HepG2 (cell line): ENCODE results near the gene P3H2. TPM values are rescaled to one million over a fixed set of nuclear protein-coding genes. Genes with fewer than 3 reads are reported as not detected.

Source experiments
- ATAC-seq: fragments of 200-7000 bp; cut with Tn5 transposase; 3 replicates; pipeline ENCODE4 v1.9.1; 2020; ENCODE audit warnings: mild to moderate bottlenecking, moderate library complexity
- BruUV-seq: library from RNA; stranded (reverse); fragments of 400-500 nt; replicated peaks from 2 replicates; lab custom pipeline; 2021; lab: Mats Ljungman, UMichigan
- CTCF ChIA-PET: fragments of 300-600 bp; formaldehyde crosslinking; extraction: SDS; loops from one replicate; lab custom pipeline; 2021; ENCODE audit warnings: low total read pairs, inconsistent platforms, low intra/inter-chr PET ratio; lab: Yijun Ruan, JAX
- POLR2A ChIA-PET: fragments of 350-600 bp; sonication (Branson Sonifier 250); formaldehyde crosslinking; loops from one replicate; lab custom pipeline; 2020; ENCODE audit warnings: antibody characterized with exemption, inconsistent platforms; lab: Yijun Ruan, JAX
- DNase-seq: peaks from one replicate; pipeline ENCODE4 v3.0.0-alpha.2; 2015; ENCODE audit warnings: low spot score
- FAIRE-seq: peaks from 3 replicates; lab custom pipeline; 2011; peaks lifted over from hg19 to GRCh38; lab: Jason Lieb, UNC
- H2AFZ ChIP-seq: one replicate; pipeline ENCODE4 v1.6.1; 2011; ENCODE audit warnings: low read length, inconsistent platforms
- H3K27ac ChIP-seq: fragments of 300-600 bp; 3 replicates; pipeline ENCODE4 v1.8.0; 2011; ENCODE audit warnings: mixed run types, mild to moderate bottlenecking, mixed read lengths, low read length, inconsistent platforms; ENCODE audit not compliant: insufficient read depth; ENCODE audit errors: extremely low read length
- H3K27me3 ChIP-seq, 2 experiments: fragments of 200-600 bp in 1 of 2; 2 replicates in 1 of 2; 3 replicates in 1 of 2; pipeline versions ENCODE4 v1.6.0 to v1.8.0; 2011; ENCODE audit warnings: low read length in 2 of 2, mild to moderate bottlenecking in 2 of 2, moderate library complexity in 2 of 2, inconsistent platforms in 1 of 2; ENCODE audit not compliant: insufficient read depth in 2 of 2, control insufficient read depth in 1 of 2
- H3K36me3 ChIP-seq, 2 experiments: fragments of 200-600 bp in 1 of 2; replicated peaks in 1 of 2; 2 replicates in 1 of 2; 3 replicates in 1 of 2; pipeline versions ENCODE4 v1.5.1 to v1.8.0; 2011; ENCODE audit warnings: low read length in 2 of 2, inconsistent platforms in 1 of 2; ENCODE audit not compliant: insufficient read depth in 2 of 2, control insufficient read depth in 1 of 2
- H3K4me1 ChIP-seq: 2 replicates; pipeline ENCODE4 v1.5.1; 2012; ENCODE audit warnings: low read length, inconsistent platforms; ENCODE audit not compliant: insufficient read depth
- H3K4me2 ChIP-seq: 2 replicates; pipeline ENCODE4 v1.6.0; 2011; ENCODE audit warnings: low read depth, low read length, inconsistent platforms
- H3K4me3 ChIP-seq, 3 experiments: fragments of 200-600 bp in 1 of 3; sonication (generic), shearing (Covaris generic) in 1 of 3; replicated peaks in 1 of 3; 2 replicates each; pipeline ENCODE4 v1.5.1; 2011 to 2016; ENCODE audit warnings: low read length in 3 of 3, inconsistent platforms in 2 of 3, low read depth in 2 of 3, mild to moderate bottlenecking in 2 of 3, control low read depth in 1 of 3, mixed read lengths in 1 of 3; ENCODE audit not compliant: insufficient read depth in 1 of 3
- H3K79me2 ChIP-seq: one replicate; pipeline ENCODE4 v1.6.1; 2011; ENCODE audit warnings: low read length, inconsistent platforms; ENCODE audit not compliant: insufficient read depth
- H3K9ac ChIP-seq: 2 replicates; pipeline ENCODE4 v1.6.0; 2011; ENCODE audit warnings: mild to moderate bottlenecking, low read depth, low read length, inconsistent platforms; ENCODE audit not compliant: insufficient read depth
- H3K9me3 ChIP-seq: 2 replicates; pipeline ENCODE4 v1.5.1; 2012; ENCODE audit warnings: mild to moderate bottlenecking, low read length
- H4K20me1 ChIP-seq: 2 replicates; pipeline ENCODE4 v1.6.0; 2011; ENCODE audit warnings: inconsistent platforms, mild to moderate bottlenecking, low read length, moderate library complexity; ENCODE audit not compliant: insufficient read depth
- CREM ChIP-seq, 2 experiments: sonication (generic) in 1 of 2; formaldehyde crosslinking in 1 of 2; IDR thresholded peaks; 2 replicates each; pipeline versions ENCODE4 v1.4.0 to v1.6.1; 2016 to 2020; ENCODE audit warnings: antibody characterized with exemption in 1 of 2, mild to moderate bottlenecking in 1 of 2, missing genetic modification reagents in 1 of 2
- FOXO1 ChIP-seq: sonication (generic); formaldehyde crosslinking; IDR thresholded peaks from 2 replicates; pipeline ENCODE4 v1.4.0; 2020; ENCODE audit warnings: missing genetic modification reagents
- GPN1 ChIP-seq: sonication (generic); formaldehyde crosslinking; IDR thresholded peaks from 2 replicates; pipeline ENCODE4 v1.5.1; 2020; ENCODE audit warnings: missing genetic modification reagents, borderline replicate concordance
- HDAC1 ChIP-seq: sonication (generic); formaldehyde crosslinking; IDR thresholded peaks from 2 replicates; pipeline ENCODE4 v1.5.1; 2020; ENCODE audit warnings: mild to moderate bottlenecking, missing genetic modification reagents
- MATR3 ChIP-seq: sonication (generic); formaldehyde crosslinking; IDR thresholded peaks from 2 replicates; pipeline ENCODE4 v1.4.0; 2020; ENCODE audit warnings: missing genetic modification reagents
- PHF8 ChIP-seq: sonication (generic); formaldehyde crosslinking; IDR thresholded peaks from 2 replicates; pipeline ENCODE4 v1.5.0; 2020; ENCODE audit warnings: missing genetic modification reagents
- PREB ChIP-seq: sonication (generic); formaldehyde crosslinking; IDR thresholded peaks from 2 replicates; pipeline ENCODE4 v1.4.0; 2020; ENCODE audit warnings: missing genetic modification reagents
- SMARCC2 ChIP-seq: fragments of 450-650 bp; IDR thresholded peaks from 2 replicates; pipeline ENCODE4 v1.6.1; 2017; ENCODE audit warnings: antibody characterized with exemption, mild to moderate bottlenecking
- SP4 ChIP-seq: sonication (generic); formaldehyde crosslinking; IDR thresholded peaks from 2 replicates; pipeline ENCODE4 v1.8.1; 2023; ENCODE audit warnings: mild to moderate bottlenecking, missing genetic modification reagents
- ZGPAT ChIP-seq: IDR thresholded peaks from 2 replicates; pipeline ENCODE4 v1.6.1; 2016; ENCODE audit warnings: mild to moderate bottlenecking
- ZNF138 ChIP-seq: sonication (generic); formaldehyde crosslinking; IDR thresholded peaks from 2 replicates; pipeline ENCODE4 v1.5.0; 2020; ENCODE audit warnings: mild to moderate bottlenecking, low read depth, missing genetic modification reagents
- ZNF329 ChIP-seq: sonication (generic); formaldehyde crosslinking; IDR thresholded peaks from 2 replicates; pipeline ENCODE4 v1.9.0; 2021; ENCODE audit warnings: low read depth, mild to moderate bottlenecking, missing genetic modification reagents
- ZNF354B ChIP-seq: sonication (generic); formaldehyde crosslinking; IDR thresholded peaks from 2 replicates; pipeline ENCODE4 v1.8.0; 2022; ENCODE audit warnings: mild to moderate bottlenecking, missing genetic modification reagents
- ZNF605 ChIP-seq: sonication (generic); formaldehyde crosslinking; IDR thresholded peaks from 2 replicates; pipeline ENCODE4 v1.8.0; 2022; ENCODE audit warnings: mild to moderate bottlenecking, missing genetic modification reagents
- ZNF709 ChIP-seq: sonication (generic); formaldehyde crosslinking; IDR thresholded peaks from 2 replicates; pipeline ENCODE4 v1.5.0; 2020; ENCODE audit warnings: mild to moderate bottlenecking, missing genetic modification reagents
- WGBS: methylation state at CpG from one replicate; pipeline ENCODE4 v1.1.6; 2017; ENCODE audit warnings: low lambda C conversion rate; 5-methylcytosine and 5-hydroxymethylcytosine counted together
- in situ Hi-C: cut with HindIII; loops from 2 replicates; pipeline ENCODE4 v1.10.0; 2017; ENCODE audit warnings: low pct_unique_long_range_greater_than_20kb; ENCODE audit not compliant: extremely low pct_ligation_motif_present
- intact Hi-C: fragments of 100-400 bp; cut with micrococcal nuclease; formaldehyde crosslinking; loops from one replicate; pipeline ENCODE4 v1.10.0; 2022; ENCODE audit not compliant: unreplicated experiment
- polyA plus RNA-seq, 8 experiments: library from polyadenylated mRNA; depleted of rRNA in 3 of 8; stranded (reverse) in 7 of 8; unstranded in 1 of 8; fragments of >200 nt; fragmentation: Illumina TruSeq in 4 of 8; extraction: Trizol in 4 of 8; gene quantifications; 2 replicates each; pipeline versions ENCODE4 v1.2.1 to v1.2.3, GENCODE V29; 2011 to 2016; ENCODE audit warnings: low read depth in 4 of 8, missing spikeins in 1 of 8, mixed read lengths in 1 of 8; ENCODE audit not compliant: insufficient read depth in 1 of 8
- total RNA-seq, 5 experiments: library from RNA; depleted of rRNA; stranded (reverse); fragments of >200 nt; fragmentation: Illumina TruSeq; extraction: Trizol; gene quantifications; 2 replicates each; pipeline ENCODE4 v1.2.3, GENCODE V29; 2016; ENCODE audit warnings: low read depth in 1 of 5
- TF ChIP-seq, protein P1 (sequence below): sonication (generic); formaldehyde crosslinking; IDR thresholded peaks from 2 replicates; pipeline ENCODE4 v1.4.0; 2020; ENCODE audit warnings: mild to moderate bottlenecking, missing genetic modification reagents
- TF ChIP-seq, protein P2 (sequence below): sonication (generic); formaldehyde crosslinking; IDR thresholded peaks from 2 replicates; pipeline ENCODE4 v1.5.0; 2020; ENCODE audit warnings: mild to moderate bottlenecking, missing genetic modification reagents

Gene P3H2
- total and polyA plus RNA-seq, 2 of the 13 experiments (the other 11 are each of a cell fraction or from before 2014, with no cell fraction given) = not detected

DNA sequence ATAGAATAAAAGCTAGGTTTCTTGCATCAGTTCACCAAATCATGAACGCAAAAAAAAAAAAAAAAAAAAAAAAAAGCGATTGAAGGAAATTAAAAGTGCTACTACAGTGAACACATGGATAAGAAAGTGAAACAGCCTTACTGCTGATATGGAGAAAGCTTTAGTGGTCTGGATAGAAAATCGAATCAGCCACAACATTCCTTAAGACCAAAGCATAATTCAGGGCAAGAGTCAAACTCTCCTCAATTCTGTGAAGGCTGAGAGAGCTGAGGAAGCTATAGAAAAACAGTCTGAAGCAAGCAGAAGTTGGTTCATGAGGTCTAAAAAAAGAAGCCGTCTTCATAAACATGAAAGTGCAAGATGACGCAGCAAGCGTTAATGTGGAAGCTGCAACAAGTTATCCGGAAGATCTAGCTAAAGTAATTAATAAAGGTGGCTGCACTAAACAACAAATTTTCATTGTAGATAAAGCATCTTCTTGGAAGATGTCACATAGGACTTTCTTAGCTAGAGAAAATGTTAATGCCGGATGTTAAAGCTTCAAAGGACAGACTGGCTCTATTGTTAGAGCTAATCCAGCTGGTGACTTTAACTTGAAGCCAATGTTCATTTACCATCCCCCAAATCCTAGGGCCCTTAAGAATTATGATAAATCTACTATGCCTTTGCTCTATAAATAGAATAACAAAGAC lies 19.2 kb downstream of the P3H2 start:
- Histone ChIP-seq H3K27me3 (no peaks in the 10 kb centered on the region), H3K4me2 (no peak overlapping the region), H3K4me3 (no peak overlapping the region), H3K27ac (no peak overlapping the region), H3K79me2 (no peaks in the 10 kb centered on the region), H3K9me3 (no peaks in the 10 kb centered on the region), H3K36me3 (no peaks in the 10 kb centered on the region), H4K20me1 (no peaks in the 10 kb centered on the region), H3K9ac (no peak overlapping the region), H2AFZ (no peak overlapping the region), H3K4me1 (no peaks in the 10 kb centered on the region)
- intact Hi-C loops = no loop called here
- in situ Hi-C loops = no loop called here
- DNase-seq = no peak
- 32% methylated on average over 8 of the region's 8 CpGs for WGBS
- ChIA-PET POLR2A (no interaction called here), CTCF (no interaction called here)
- no TSS peak for BruUV-seq
- no peak for ATAC-seq
- TF ChIP-seq PREB (CRISPR knock-in tag) = no peak
- TF ChIP-seq MATR3 (CRISPR knock-in tag) = no peak
- no peak for TF ChIP-seq ZNF709 (CRISPR knock-in tag)
- TF ChIP-seq CREM (IDR thresholded peaks at IDR 0.05) = no peak
- no peak for TF ChIP-seq CREM (CRISPR knock-in tag; IDR thresholded peaks at IDR 0.05)
- no peak for TF ChIP-seq ZNF354B
- TF ChIP-seq ZNF138 (CRISPR knock-in tag) = no peak
- TF ChIP-seq, protein P1, sequence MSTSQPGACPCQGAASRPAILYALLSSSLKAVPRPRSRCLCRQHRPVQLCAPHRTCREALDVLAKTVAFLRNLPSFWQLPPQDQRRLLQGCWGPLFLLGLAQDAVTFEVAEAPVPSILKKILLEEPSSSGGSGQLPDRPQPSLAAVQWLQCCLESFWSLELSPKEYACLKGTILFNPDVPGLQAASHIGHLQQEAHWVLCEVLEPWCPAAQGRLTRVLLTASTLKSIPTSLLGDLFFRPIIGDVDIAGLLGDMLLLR (CRISPR knock-in tag) = no peak
- TF ChIP-seq FOXO1 (CRISPR knock-in tag) = no peak
- TF ChIP-seq SMARCC2 = no peak
- no peak for TF ChIP-seq GPN1
- TF ChIP-seq ZGPAT (CRISPR knock-in tag) = no peak
- TF ChIP-seq ZNF605 = no peak
- TF ChIP-seq ZNF329 (CRISPR knock-in tag) = no peak
- no peak for TF ChIP-seq PHF8
- no peak for TF ChIP-seq SP4 (CRISPR knock-in tag)
- TF ChIP-seq HDAC1 (CRISPR knock-in tag) = no peak
- TF ChIP-seq, protein P2, sequence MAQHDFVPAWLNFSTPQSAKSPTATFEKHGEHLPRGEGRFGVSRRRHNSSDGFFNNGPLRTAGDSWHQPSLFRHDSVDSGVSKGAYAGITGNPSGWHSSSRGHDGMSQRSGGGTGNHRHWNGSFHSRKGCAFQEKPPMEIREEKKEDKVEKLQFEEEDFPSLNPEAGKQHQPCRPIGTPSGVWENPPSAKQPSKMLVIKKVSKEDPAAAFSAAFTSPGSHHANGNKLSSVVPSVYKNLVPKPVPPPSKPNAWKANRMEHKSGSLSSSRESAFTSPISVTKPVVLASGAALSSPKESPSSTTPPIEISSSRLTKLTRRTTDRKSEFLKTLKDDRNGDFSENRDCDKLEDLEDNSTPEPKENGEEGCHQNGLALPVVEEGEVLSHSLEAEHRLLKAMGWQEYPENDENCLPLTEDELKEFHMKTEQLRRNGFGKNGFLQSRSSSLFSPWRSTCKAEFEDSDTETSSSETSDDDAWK (CRISPR knock-in tag) = no peak
- no peak for FAIRE-seq
